ENCODE results near the gene SNTB2.

DNA sequence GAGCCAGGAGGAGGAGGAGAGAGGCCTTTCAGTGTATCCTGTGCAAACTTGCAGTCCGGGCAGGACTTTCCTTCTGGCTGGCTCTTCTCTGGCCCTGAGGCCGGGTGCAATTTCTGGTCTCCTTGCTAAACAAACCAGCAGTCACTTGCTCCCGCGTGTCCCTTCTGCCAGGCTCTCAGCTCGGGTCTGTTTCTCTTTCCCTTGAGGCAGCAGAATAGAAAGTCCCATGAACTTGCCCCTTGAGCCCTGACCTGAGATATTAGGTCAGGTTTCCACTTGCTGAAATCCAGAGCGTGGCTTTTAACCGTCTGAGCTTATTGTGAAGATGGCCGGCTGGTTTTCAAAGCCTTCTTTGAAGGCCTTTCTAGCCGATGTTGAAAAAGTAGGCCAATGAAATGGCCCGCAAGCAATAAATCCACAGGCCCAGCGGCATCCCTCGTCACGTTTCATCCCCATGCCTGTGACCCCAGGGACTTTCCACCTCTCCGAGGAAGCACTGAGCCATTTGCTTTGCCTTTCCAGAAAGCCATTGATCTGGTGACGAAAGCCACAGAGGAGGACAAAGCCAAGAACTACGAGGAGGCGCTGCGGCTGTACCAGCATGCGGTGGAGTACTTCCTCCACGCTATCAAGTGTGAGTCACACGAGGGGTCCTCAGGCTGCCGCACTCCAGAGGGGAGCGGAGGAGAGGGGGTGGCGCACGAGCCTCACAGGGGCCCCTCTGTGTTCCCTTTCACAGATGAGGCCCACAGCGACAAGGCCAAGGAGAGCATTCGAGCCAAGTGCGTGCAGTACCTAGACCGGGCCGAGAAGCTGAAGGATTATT is 128.7 kb downstream of the SNTB2 start:
- TF ChIP-seq CREB1 (IDR thresholded peaks at IDR 0.05; ENCODE audit: low read depth) (no peak), NFIC (IDR thresholded peaks at IDR 0.05; ENCODE audit: low read depth, low read length) (no peak), IKZF1 (conservative IDR thresholded peaks at IDR 0.05) (no peak), POLR2A (IDR thresholded peaks at IDR 0.05; ENCODE audit: low read depth, low read length) (no peak), ZBED1 (IDR thresholded peaks at IDR 0.05; ENCODE audit: borderline replicate concordance) (no peak), SPI1 (IDR thresholded peaks at IDR 0.05; ENCODE audit: borderline replicate concordance, insufficient read depth, low read depth, low read length) (no peak)
- TF ChIP-seq, protein P1, sequence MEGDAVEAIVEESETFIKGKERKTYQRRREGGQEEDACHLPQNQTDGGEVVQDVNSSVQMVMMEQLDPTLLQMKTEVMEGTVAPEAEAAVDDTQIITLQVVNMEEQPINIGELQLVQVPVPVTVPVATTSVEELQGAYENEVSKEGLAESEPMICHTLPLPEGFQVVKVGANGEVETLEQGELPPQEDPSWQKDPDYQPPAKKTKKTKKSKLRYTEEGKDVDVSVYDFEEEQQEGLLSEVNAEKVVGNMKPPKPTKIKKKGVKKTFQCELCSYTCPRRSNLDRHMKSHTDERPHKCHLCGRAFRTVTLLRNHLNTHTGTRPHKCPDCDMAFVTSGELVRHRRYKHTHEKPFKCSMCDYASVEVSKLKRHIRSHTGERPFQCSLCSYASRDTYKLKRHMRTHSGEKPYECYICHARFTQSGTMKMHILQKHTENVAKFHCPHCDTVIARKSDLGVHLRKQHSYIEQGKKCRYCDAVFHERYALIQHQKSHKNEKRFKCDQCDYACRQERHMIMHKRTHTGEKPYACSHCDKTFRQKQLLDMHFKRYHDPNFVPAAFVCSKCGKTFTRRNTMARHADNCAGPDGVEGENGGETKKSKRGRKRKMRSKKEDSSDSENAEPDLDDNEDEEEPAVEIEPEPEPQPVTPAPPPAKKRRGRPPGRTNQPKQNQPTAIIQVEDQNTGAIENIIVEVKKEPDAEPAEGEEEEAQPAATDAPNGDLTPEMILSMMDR (IDR thresholded peaks at IDR 0.05 in 2 of 3, conservative IDR thresholded peaks at IDR 0.05 in 1 of 3; ENCODE audit: control insufficient read depth in 2 of 3, extremely low read depth in 1 of 3, insufficient read depth in 1 of 3, low read depth in 3 of 3, low read length in 3 of 3), result no peak
- TF ChIP-seq, protein P2, sequence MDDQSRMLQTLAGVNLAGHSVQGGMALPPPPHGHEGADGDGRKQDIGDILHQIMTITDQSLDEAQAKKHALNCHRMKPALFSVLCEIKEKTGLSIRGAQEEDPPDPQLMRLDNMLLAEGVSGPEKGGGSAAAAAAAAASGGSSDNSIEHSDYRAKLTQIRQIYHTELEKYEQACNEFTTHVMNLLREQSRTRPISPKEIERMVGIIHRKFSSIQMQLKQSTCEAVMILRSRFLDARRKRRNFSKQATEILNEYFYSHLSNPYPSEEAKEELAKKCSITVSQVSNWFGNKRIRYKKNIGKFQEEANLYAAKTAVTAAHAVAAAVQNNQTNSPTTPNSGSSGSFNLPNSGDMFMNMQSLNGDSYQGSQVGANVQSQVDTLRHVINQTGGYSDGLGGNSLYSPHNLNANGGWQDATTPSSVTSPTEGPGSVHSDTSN (IDR thresholded peaks at IDR 0.05; ENCODE audit: insufficient replicate concordance, low read depth, low read length), result no peak
- TF ChIP-seq, protein P3, sequence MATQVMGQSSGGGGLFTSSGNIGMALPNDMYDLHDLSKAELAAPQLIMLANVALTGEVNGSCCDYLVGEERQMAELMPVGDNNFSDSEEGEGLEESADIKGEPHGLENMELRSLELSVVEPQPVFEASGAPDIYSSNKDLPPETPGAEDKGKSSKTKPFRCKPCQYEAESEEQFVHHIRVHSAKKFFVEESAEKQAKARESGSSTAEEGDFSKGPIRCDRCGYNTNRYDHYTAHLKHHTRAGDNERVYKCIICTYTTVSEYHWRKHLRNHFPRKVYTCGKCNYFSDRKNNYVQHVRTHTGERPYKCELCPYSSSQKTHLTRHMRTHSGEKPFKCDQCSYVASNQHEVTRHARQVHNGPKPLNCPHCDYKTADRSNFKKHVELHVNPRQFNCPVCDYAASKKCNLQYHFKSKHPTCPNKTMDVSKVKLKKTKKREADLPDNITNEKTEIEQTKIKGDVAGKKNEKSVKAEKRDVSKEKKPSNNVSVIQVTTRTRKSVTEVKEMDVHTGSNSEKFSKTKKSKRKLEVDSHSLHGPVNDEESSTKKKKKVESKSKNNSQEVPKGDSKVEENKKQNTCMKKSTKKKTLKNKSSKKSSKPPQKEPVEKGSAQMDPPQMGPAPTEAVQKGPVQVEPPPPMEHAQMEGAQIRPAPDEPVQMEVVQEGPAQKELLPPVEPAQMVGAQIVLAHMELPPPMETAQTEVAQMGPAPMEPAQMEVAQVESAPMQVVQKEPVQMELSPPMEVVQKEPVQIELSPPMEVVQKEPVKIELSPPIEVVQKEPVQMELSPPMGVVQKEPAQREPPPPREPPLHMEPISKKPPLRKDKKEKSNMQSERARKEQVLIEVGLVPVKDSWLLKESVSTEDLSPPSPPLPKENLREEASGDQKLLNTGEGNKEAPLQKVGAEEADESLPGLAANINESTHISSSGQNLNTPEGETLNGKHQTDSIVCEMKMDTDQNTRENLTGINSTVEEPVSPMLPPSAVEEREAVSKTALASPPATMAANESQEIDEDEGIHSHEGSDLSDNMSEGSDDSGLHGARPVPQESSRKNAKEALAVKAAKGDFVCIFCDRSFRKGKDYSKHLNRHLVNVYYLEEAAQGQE (IDR thresholded peaks at IDR 0.05; ENCODE audit: low read depth, low read length), result no peak
